Gastroesophageal sphincter (tissue), 3 donors: ENCODE results near the gene PARK7.

Experiments
- CTCF ChIP-seq, 4 experiments: fragments of 200-600 bp in 2 of 4; fragments of 450-650 bp in 2 of 4; sonication (generic) in 1 of 4; IDR thresholded peaks; one replicate each; pipeline ENCODE4 v1.5.1; 2017 to 2019; ENCODE audit warnings: antibody characterized with exemption in 4 of 4, mild to moderate bottlenecking in 2 of 4, moderate library complexity in 2 of 4
- POLR2A ChIP-seq, 2 donors: fragments of 450-650 bp; IDR thresholded peaks; one replicate each; pipeline ENCODE4 v1.6.1; 2017; ENCODE audit warnings: antibody characterized with exemption in 2 of 2, mild to moderate bottlenecking in 2 of 2, moderate library complexity in 1 of 2

GRCh38 chr1:8015036-8015808, 53.7 kb downstream of the PARK7 start:
- TF ChIP-seq CTCF (IDR thresholded peaks at IDR 0.05): peak; percentile 32 to 77 (median 70)
- no peak for TF ChIP-seq POLR2A (IDR thresholded peaks at IDR 0.05)
